ENCODE measurements around the gene CDKN2D. TPM values are rescaled to one million over a fixed set of nuclear protein-coding genes. Genes with fewer than 3 reads are reported as not detected.

CDKN2D gene
- total and polyA plus RNA-seq, 8 donors: 7.2 to 15.7 (median 10.0) TPM

- TF ChIP-seq CTCF (IDR thresholded peaks at IDR 0.05): no peak
- ATAC-seq: peak; percentile 96
- no peaks in the 10 kb centered on the region for H3K9me3 ChIP-seq
- H3K4me1 ChIP-seq: peaks cover 19 to 86% of the 10 kb centered on the region in 2 donors
- H3K27ac ChIP-seq: peak overlapping the region; percentile 56 to 77
- H3K27me3 ChIP-seq: no peaks in the 10 kb centered on the region
- intact Hi-C loops (cut with DNase I): no loop called here
- H3K4me3 ChIP-seq: no peak overlapping the region
- peak in 2 of 4 donors; percentile 79 to 85 for DNase-seq
- no peaks in the 10 kb centered on the region for H3K36me3 ChIP-seq
These were observed 43.8 kb upstream of the CDKN2D start for GRCh38 chr19:10612499-10613119.

- H3K9me3 ChIP-seq: no peaks in the 10 kb centered on the region
- peaks cover 19 to 84% of the 10 kb centered on the region in 2 donors for H3K4me1 ChIP-seq
- H3K27me3 ChIP-seq: no peaks in the 10 kb centered on the region
- TF ChIP-seq CTCF (IDR thresholded peaks at IDR 0.05): no peak
- H3K27ac ChIP-seq: peak overlapping the region; percentile 21 to 77
- ATAC-seq: no peak
- DNase-seq: no peak
- intact Hi-C loops (cut with DNase I): no loop called here
- no peaks in the 10 kb centered on the region for H3K36me3 ChIP-seq
- no peak overlapping the region for H3K4me3 ChIP-seq
These were observed 43.1 kb upstream of the CDKN2D start for GRCh38 chr19:10611907-10612306.

- no peak for TF ChIP-seq CTCF (IDR thresholded peaks at IDR 0.05)
- H3K4me1 ChIP-seq: peaks cover 10 to 59% of the 10 kb centered on the region in 2 donors
- peak overlapping the region; percentile 91 to 97 for H3K27ac ChIP-seq
- peak overlapping the region in 1 of 2 donors; percentile 67 for H3K4me3 ChIP-seq
- peak in 1 of 4 donors; percentile 38 for DNase-seq
- no peaks in the 10 kb centered on the region for H3K9me3 ChIP-seq
- intact Hi-C loops (cut with DNase I): no loop called here
- no peaks in the 10 kb centered on the region for H3K36me3 ChIP-seq
- no peaks in the 10 kb centered on the region for H3K27me3 ChIP-seq
- no peak for ATAC-seq
These were observed 35.7 kb upstream of the CDKN2D start for GRCh38 chr19:10604460-10604980.

GRCh38 chr19:10603873-10604459 lies 35.2 kb upstream of the CDKN2D start:
- DNase-seq: peak in 2 of 4 donors; percentile 38 to 56
- H3K4me1 ChIP-seq: peaks cover 10 to 53% of the 10 kb centered on the region in 2 donors
- H3K9me3 ChIP-seq: no peaks in the 10 kb centered on the region
- no peaks in the 10 kb centered on the region for H3K27me3 ChIP-seq
- peak overlapping the region; percentile 67 to 94 for H3K4me3 ChIP-seq
- intact Hi-C loops (cut with DNase I): no loop called here
- TF ChIP-seq CTCF (IDR thresholded peaks at IDR 0.05): no peak
- H3K36me3 ChIP-seq: no peaks in the 10 kb centered on the region
- ATAC-seq: peak; percentile 6
- H3K27ac ChIP-seq: peak overlapping the region; percentile 91 to 97

- no peaks in the 10 kb centered on the region for H3K9me3 ChIP-seq
- intact Hi-C loops (cut with DNase I): no loop called here
- no peaks in the 10 kb centered on the region for H3K36me3 ChIP-seq
- DNase-seq (peak; percentile 36 to 81 (median 62)), ATAC-seq (peak; percentile 30)
- peak overlapping the region; percentile 91 to 97 for H3K27ac ChIP-seq
- H3K4me1 ChIP-seq: peaks cover 10 to 51% of the 10 kb centered on the region in 2 donors
- peak overlapping the region; percentile 67 to 94 for H3K4me3 ChIP-seq
- no peaks in the 10 kb centered on the region for H3K27me3 ChIP-seq
- no peak for TF ChIP-seq CTCF (IDR thresholded peaks at IDR 0.05)
These were observed 34.5 kb upstream of the CDKN2D start for GRCh38 chr19:10603084-10603872.

All from left lung (tissue), 10 donors.